Gastroesophageal sphincter (tissue), 4 donors: ENCODE results near the gene FNDC10. TPM values are rescaled to one million over a fixed set of nuclear protein-coding genes. Genes with fewer than 3 reads are reported as not detected.

Source experiments
- ATAC-seq: fragments of 150-250 bp; one replicate; pipeline ENCODE4 v1.9.1; 2016; ENCODE audit warnings: mild to moderate bottlenecking, moderate library complexity
- H3K27ac ChIP-seq, 4 donors: fragments of 200-600 bp; sonication (generic) in 3 of 4; 1 replicate in 3 of 4; 2 replicates in 1 of 4; pipeline ENCODE4 v1.5.1; 2016 to 2019
- H3K27me3 ChIP-seq: fragments of 200-600 bp; sonication (generic); one replicate; pipeline ENCODE4 v1.5.1; 2019
- H3K36me3 ChIP-seq, 2 donors: fragments of 200-600 bp; sonication (generic); one replicate each; pipeline ENCODE4 v1.5.1; 2019; ENCODE audit warnings: control low read depth in 1 of 2
- H3K4me1 ChIP-seq, 3 donors: fragments of 200-600 bp; sonication (generic); 1 replicate in 2 of 3; 2 replicates in 1 of 3; pipeline ENCODE4 v1.5.1; 2016 to 2019; ENCODE audit warnings: control low read depth in 2 of 3
- H3K4me3 ChIP-seq, 2 donors: fragments of 200-600 bp; sonication (generic); one replicate each; pipeline ENCODE4 v1.5.1; 2019; ENCODE audit warnings: mild to moderate bottlenecking in 1 of 2, moderate library complexity in 1 of 2
- H3K9me3 ChIP-seq, 3 donors: fragments of 200-600 bp; sonication (generic); one replicate each; pipeline ENCODE4 v1.5.1; 2017 to 2019; ENCODE audit warnings: control low read depth in 2 of 3
- CTCF ChIP-seq, 4 experiments: fragments of 200-600 bp in 2 of 4; fragments of 450-650 bp in 2 of 4; sonication (generic) in 1 of 4; IDR thresholded peaks; one replicate each; pipeline ENCODE4 v1.5.1; 2017 to 2019; ENCODE audit warnings: antibody characterized with exemption in 4 of 4, mild to moderate bottlenecking in 2 of 4, moderate library complexity in 2 of 4
- EP300 ChIP-seq: sonication (generic); formaldehyde crosslinking; IDR thresholded peaks from one replicate; pipeline ENCODE4 v1.6.1; 2017; ENCODE audit warnings: antibody characterized with exemption, mild to moderate bottlenecking
- POLR2A ChIP-seq, 2 donors: fragments of 450-650 bp; IDR thresholded peaks; one replicate each; pipeline ENCODE4 v1.6.1; 2017; ENCODE audit warnings: antibody characterized with exemption in 2 of 2, mild to moderate bottlenecking in 2 of 2, moderate library complexity in 1 of 2
- POLR2AphosphoS5 ChIP-seq: sonication (generic); formaldehyde crosslinking; IDR thresholded peaks from one replicate; pipeline ENCODE4 v1.6.1; 2017; ENCODE audit warnings: antibody characterized with exemption
- WGBS, 2 donors: methylation state at CpG; one replicate each; pipeline ENCODE4 v1.1.5; 2018; ENCODE audit warnings: low coverage in 1 of 2; 5-methylcytosine and 5-hydroxymethylcytosine counted together
- total RNA-seq, 4 donors: library from RNA; depleted of rRNA; stranded (reverse); fragments of >200 nt; gene quantifications; one replicate each; pipeline ENCODE4 v1.1.0, GENCODE V29; 2016

Gene FNDC10
- total RNA-seq, 4 donors from 2014 or later: 0.54 TPM; not detected in 2

- peaks cover 0 to 53% of the 10 kb centered on the region in 2 donors for H3K36me3 ChIP-seq
- TF ChIP-seq CTCF (IDR thresholded peaks at IDR 0.05) (no peak), EP300 (no peak), POLR2A (IDR thresholded peaks at IDR 0.05) (no peak), POLR2AphosphoS5 (no peak)
- no peak overlapping the region for H3K4me3 ChIP-seq
- H3K4me1 ChIP-seq: peaks cover 0 to 50% (median 13%) of the 10 kb centered on the region in 3 donors
- no peak overlapping the region for H3K27ac ChIP-seq
- no peaks in the 10 kb centered on the region for H3K27me3 ChIP-seq
- no peak for ATAC-seq
- no peaks in the 10 kb centered on the region for H3K9me3 ChIP-seq
- WGBS, 2 donors: 69% methylated on average over 3 of the region's 31 CpGs; no CpG with 5 or more reads in 1 of the 2 donors
Observed at GRCh38 chr1:1621173-1622009, 21.5 kb upstream of the FNDC10 start.

- no peaks in the 10 kb centered on the region for H3K9me3 ChIP-seq
- no peak for ATAC-seq
- no peak overlapping the region for H3K4me3 ChIP-seq
- no peak overlapping the region for H3K27ac ChIP-seq
- WGBS, 2 donors: 100% methylated on average over 2 of the region's 16 CpGs; no CpG with 5 or more reads in 1 of the 2 donors
- H3K4me1 ChIP-seq: peaks cover 0 to 54% (median 14%) of the 10 kb centered on the region in 3 donors
- H3K27me3 ChIP-seq: no peaks in the 10 kb centered on the region
- no peak for TF ChIP-seq POLR2AphosphoS5
- no peak for TF ChIP-seq POLR2A (IDR thresholded peaks at IDR 0.05)
- no peak for TF ChIP-seq EP300
- no peak for TF ChIP-seq CTCF (IDR thresholded peaks at IDR 0.05)
- H3K36me3 ChIP-seq: peaks cover 0 to 45% of the 10 kb centered on the region in 2 donors
Observed at GRCh38 chr1:1620433-1621139, 20.7 kb upstream of the FNDC10 start.

- TF ChIP-seq EP300 (no peak), POLR2A (IDR thresholded peaks at IDR 0.05) (no peak), CTCF (IDR thresholded peaks at IDR 0.05) (no peak), POLR2AphosphoS5 (no peak)
- Histone ChIP-seq H3K36me3 (peaks cover 0 to 39% of the 10 kb centered on the region in 2 donors), H3K4me1 (peaks cover 0 to 55% (median 14%) of the 10 kb centered on the region in 3 donors), H3K27me3 (no peaks in the 10 kb centered on the region), H3K27ac (no peak overlapping the region), H3K4me3 (no peak overlapping the region), H3K9me3 (no peaks in the 10 kb centered on the region)
- ATAC-seq: no peak
- no CpG with 5 or more reads among the region's 14 CpGs for WGBS, 2 donors
Observed at GRCh38 chr1:1619917-1620361, 20.0 kb upstream of the FNDC10 start.

DNA sequence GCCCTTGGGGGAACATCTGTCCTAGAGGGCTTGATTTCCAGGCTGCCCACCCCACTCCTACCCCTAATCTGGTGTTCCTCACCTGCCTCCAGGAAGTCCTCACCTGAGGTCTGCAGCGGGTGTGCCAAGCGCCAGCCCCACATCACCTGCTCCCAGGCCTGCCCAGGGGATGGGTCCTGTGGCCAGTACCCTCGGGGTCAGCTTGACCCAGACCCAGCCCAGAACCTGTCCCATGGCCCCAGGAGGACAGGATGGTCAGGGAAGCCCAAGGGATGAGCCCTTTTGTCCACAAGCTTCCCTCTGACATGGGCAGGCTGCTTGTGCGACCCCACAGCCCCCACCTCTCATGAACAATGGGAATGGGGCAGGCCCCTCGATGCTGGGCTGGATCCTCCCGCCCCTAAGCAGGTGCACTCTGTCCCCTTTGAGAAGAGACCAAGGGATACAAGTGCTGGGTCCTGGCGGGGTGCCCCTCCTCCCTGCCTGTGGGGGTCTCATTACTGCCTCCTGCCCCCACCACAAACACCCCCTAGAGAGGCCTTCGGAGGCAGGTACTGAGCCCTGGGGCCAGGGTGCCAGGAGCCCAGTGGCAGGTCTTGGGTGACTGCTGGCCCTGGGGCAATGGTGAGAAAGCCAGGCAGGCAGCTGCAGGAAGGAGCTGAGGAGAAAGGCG lies 18.6 kb upstream of the FNDC10 start:
- no peak for ATAC-seq
- no CpG with 5 or more reads among the region's 9 CpGs for WGBS, 2 donors
- Histone ChIP-seq H3K4me3 (no peak overlapping the region), H3K27ac (no peak overlapping the region), H3K36me3 (peaks cover 0 to 26% of the 10 kb centered on the region in 2 donors), H3K9me3 (no peaks in the 10 kb centered on the region), H3K4me1 (peaks cover 0 to 69% (median 22%) of the 10 kb centered on the region in 3 donors), H3K27me3 (no peaks in the 10 kb centered on the region)
- TF ChIP-seq CTCF (IDR thresholded peaks at IDR 0.05) (no peak), POLR2AphosphoS5 (no peak), POLR2A (IDR thresholded peaks at IDR 0.05) (no peak), EP300 (no peak)
